ENCODE measurements around the gene ARFGAP1. TPM values are rescaled to one million over a fixed set of nuclear protein-coding genes. Genes with fewer than 3 reads are reported as not detected.

Gene ARFGAP1
- total and polyA plus RNA-seq, 2 of the 4 experiments (the other 2 are of a cell fraction) = 59.1 to 194 TPM

DNA sequence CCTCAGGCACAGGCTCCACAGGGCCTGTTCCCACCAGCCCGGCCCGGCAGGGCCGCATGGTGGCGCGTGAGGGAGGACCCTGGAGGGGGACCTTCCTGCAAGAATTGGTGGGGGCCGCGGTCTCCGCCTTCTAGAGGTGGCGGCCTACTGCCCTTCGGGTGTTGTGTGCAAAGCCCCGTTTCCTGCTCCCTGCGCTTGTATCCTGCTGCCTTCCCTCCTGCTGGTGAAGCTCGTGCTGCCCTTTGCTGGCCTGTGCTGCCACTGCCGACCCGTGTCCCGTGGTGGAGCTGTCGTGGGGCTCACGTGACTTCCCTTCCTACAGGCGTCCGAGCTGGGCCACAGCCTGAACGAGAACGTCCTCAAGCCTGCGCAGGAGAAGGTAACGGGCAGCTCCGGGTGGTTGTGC is 11.9 kb downstream of the ARFGAP1 start:
- Histone ChIP-seq H2BK15ac (ENCODE audit: low read depth, low read length) (no peak overlapping the region), H4K20me1 (ENCODE audit: insufficient read depth, low read length) (peaks cover 58% of the 10 kb centered on the region), H2AFZ (replicated peaks; ENCODE audit: low read length, poor library complexity) (no peak overlapping the region), H2BK5ac (ENCODE audit: low read depth, low read length, poor library complexity, severe bottlenecking) (no peak overlapping the region), H3K56ac (ENCODE audit: extremely low read depth, insufficient read depth, low read length) (no peak overlapping the region), H3K14ac (replicated peaks; ENCODE audit: low read depth, low read length) (no peak overlapping the region), H2AK5ac (ENCODE audit: low read depth, low read length) (no peak overlapping the region), H4K5ac (ENCODE audit: low read depth, low read length) (no peak overlapping the region), H3K27ac (ENCODE audit: insufficient read depth, low read length) (no peak overlapping the region), H3K36me3 (ENCODE audit: control insufficient read depth, insufficient read depth, low read length) (peaks cover 85% of the 10 kb centered on the region), H3K4me1 (ENCODE audit: control insufficient read depth, insufficient read depth, low read length) (no peaks in the 10 kb centered on the region), H3K4me2 (ENCODE audit: low read depth, low read length) (no peak overlapping the region), H2BK20ac (ENCODE audit: low read depth, low read length) (no peak overlapping the region), H3K9me1 (ENCODE audit: insufficient read depth, low read length) (no peaks in the 10 kb centered on the region), H3K27me3 (ENCODE audit: control insufficient read depth, insufficient read depth, low read length) (no peaks in the 10 kb centered on the region), H3K9me3 (ENCODE audit: control insufficient read depth, insufficient read depth, low read length) (no peaks in the 10 kb centered on the region), H3K18ac (ENCODE audit: low read depth, low read length) (no peak overlapping the region), H2BK120ac (ENCODE audit: low read depth, low read length) (no peak overlapping the region), H3K9ac (ENCODE audit: low read depth, low read length) (no peak overlapping the region), H3K79me1 (ENCODE audit: low read depth in 1 of 2, low read length in 2 of 2) (peaks cover 10 to 30% of the 10 kb centered on the region in 2 experiments; a peak in 3 of 4 replicates), H4K8ac (ENCODE audit: low read depth in 2 of 2, low read length in 2 of 2) (no peak overlapping the region), H3K4ac (ENCODE audit: low read depth, low read length) (no peak overlapping the region), H2AK9ac (replicated peaks; ENCODE audit: low read depth, low read length, poor library complexity) (no peak overlapping the region), H3K23ac (ENCODE audit: low read depth, low read length) (no peak overlapping the region), H3K4me3 (ENCODE audit: insufficient read depth, low read depth, low read length) (no peak overlapping the region), H4K91ac (ENCODE audit: insufficient read depth, low read depth, low read length) (no peak overlapping the region)
- DNase-seq (no peak), ATAC-seq (ENCODE audit: low read depth) (no peak)
- TF ChIP-seq, protein P1, sequence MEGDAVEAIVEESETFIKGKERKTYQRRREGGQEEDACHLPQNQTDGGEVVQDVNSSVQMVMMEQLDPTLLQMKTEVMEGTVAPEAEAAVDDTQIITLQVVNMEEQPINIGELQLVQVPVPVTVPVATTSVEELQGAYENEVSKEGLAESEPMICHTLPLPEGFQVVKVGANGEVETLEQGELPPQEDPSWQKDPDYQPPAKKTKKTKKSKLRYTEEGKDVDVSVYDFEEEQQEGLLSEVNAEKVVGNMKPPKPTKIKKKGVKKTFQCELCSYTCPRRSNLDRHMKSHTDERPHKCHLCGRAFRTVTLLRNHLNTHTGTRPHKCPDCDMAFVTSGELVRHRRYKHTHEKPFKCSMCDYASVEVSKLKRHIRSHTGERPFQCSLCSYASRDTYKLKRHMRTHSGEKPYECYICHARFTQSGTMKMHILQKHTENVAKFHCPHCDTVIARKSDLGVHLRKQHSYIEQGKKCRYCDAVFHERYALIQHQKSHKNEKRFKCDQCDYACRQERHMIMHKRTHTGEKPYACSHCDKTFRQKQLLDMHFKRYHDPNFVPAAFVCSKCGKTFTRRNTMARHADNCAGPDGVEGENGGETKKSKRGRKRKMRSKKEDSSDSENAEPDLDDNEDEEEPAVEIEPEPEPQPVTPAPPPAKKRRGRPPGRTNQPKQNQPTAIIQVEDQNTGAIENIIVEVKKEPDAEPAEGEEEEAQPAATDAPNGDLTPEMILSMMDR (conservative IDR thresholded peaks at IDR 0.05; ENCODE audit: low read depth, low read length) = no peak
- TF ChIP-seq MAZ (IDR thresholded peaks at IDR 0.05; ENCODE audit: borderline replicate concordance, low read depth, low read length) (no peak), SMC3 (IDR thresholded peaks at IDR 0.05; ENCODE audit: low read depth, low read length) (no peak), RCOR1 (IDR thresholded peaks at IDR 0.05; ENCODE audit: insufficient replicate concordance, low read length) (no peak), POLR2A (IDR thresholded peaks at IDR 0.05; ENCODE audit: low read depth, low read length) (no peak), BHLHE40 (IDR thresholded peaks at IDR 0.05; ENCODE audit: low read depth, low read length) (no peak), FOS (IDR thresholded peaks at IDR 0.05; ENCODE audit: low read depth, low read length) (no peak), MXI1 (IDR thresholded peaks at IDR 0.05; ENCODE audit: borderline replicate concordance, low read depth, low read length) (no peak), NFE2L2 (IDR thresholded peaks at IDR 0.05; ENCODE audit: low read depth, low read length) (no peak), CHD1 (IDR thresholded peaks at IDR 0.05; ENCODE audit: low read depth, low read length) (no peak), RFX5 (IDR thresholded peaks at IDR 0.05; ENCODE audit: low read depth, low read length) (no peak), CEBPB (IDR thresholded peaks at IDR 0.05; ENCODE audit: low read depth, low read length) (no peak), MAFK (IDR thresholded peaks at IDR 0.05; ENCODE audit: low read depth, low read length) (no peak), RAD21 (IDR thresholded peaks at IDR 0.05; ENCODE audit: low read length) (no peak)
- TF ChIP-seq, protein P2, sequence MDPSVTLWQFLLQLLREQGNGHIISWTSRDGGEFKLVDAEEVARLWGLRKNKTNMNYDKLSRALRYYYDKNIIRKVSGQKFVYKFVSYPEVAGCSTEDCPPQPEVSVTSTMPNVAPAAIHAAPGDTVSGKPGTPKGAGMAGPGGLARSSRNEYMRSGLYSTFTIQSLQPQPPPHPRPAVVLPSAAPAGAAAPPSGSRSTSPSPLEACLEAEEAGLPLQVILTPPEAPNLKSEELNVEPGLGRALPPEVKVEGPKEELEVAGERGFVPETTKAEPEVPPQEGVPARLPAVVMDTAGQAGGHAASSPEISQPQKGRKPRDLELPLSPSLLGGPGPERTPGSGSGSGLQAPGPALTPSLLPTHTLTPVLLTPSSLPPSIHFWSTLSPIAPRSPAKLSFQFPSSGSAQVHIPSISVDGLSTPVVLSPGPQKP (IDR thresholded peaks at IDR 0.05; ENCODE audit: borderline replicate concordance, low read depth, low read length) = no peak
- TF ChIP-seq, protein P3, sequence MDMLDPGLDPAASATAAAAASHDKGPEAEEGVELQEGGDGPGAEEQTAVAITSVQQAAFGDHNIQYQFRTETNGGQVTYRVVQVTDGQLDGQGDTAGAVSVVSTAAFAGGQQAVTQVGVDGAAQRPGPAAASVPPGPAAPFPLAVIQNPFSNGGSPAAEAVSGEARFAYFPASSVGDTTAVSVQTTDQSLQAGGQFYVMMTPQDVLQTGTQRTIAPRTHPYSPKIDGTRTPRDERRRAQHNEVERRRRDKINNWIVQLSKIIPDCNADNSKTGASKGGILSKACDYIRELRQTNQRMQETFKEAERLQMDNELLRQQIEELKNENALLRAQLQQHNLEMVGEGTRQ (IDR thresholded peaks at IDR 0.05; ENCODE audit: low read depth, low read length) = no peak
- intact Hi-C loops (cut with micrococcal nuclease) = no loop called here
- in situ Hi-C loops (cut with MboI; ENCODE audit: low sequenced_read_pairs) = no loop called here
- no TSS peak for BruUV-seq (replicated peaks)
- ChIA-PET POLR2A (ENCODE audit: unreplicated experiment) (no interaction called here), CTCF (no interaction called here)
- 84% methylated on average over 18 of the region's 25 CpGs; no CpG with 5 or more reads in 1 of the 2 experiments for WGBS, 2 experiments (ENCODE audit: extremely low coverage in 2 of 2, insufficient read length in 1 of 2)
- dilution Hi-C loops (cut with HindIII; ENCODE audit: low sequenced_read_pairs, unreplicated experiment) = no loop called here
